NOMO-1 (cell line): Measurements from ENCODE around the gene TMOD2.

Source experiments
- DNase-seq, 2 experiments: peaks; one replicate each; lab custom pipeline; 2025; ENCODE audit not compliant: unreplicated experiment in 2 of 2; lab: John Stamatoyannopoulos, UW

TMOD2 gene

DNA sequence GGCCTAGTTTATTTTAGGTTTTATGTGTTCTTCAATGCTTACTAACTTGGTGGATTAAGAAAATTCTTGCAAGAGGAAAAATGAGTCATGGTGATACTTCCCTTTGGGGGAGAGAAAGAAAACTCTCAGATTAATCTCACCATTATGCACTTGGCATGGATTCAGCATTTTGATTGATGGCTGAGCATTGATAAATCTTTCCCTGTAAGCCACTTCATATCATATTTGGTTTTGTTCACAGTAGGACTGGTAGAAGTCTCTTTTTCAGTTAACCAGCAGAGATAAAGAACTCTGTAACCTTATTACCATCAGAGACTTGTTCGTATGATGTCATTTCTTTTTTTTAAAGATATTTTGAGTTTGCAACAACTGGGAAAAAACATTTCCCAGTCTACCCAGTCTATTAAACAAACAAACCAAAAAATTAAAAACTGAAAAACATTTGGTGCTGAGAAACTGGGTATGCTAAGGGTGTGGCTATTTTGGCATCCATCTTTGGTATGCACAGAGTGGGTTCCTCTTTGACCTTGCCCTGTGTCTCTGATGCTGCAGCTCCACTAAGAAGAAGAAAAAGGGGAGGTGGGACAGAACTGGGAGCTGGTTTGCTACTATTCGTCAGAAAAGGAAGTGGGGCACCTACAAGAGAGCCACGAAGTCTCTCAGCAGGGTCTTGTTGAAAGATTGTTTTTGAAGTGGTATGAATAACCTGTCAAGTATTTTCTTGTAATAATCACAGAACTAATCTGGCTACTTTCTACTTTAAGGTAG, 95.2 kb downstream of the TMOD2 start:
- DNase-seq, result peak; percentile 19 to 84

DNA sequence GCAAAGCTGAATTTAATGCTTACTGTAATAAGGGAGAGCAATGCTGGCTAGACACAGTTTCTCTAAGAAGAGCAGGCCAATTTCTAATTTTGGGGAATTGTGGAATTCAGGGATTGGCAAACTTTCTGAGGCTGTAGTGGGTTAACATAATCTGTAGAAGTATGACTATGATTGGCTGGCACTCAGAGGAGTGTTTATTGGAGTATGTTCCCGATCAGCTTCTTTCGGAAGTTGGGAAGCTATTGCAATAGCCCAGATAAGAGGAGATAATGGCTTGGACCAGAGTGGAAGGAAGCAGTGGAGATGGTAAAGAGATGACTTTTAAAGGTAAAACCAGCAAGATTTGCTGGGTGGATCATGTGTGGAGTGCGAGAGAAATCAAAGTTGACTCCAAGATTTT, 97.4 kb downstream of the TMOD2 start:
- no peak for DNase-seq

GRCh38 chr15:51849860-51850259, 98.5 kb downstream of the TMOD2 start:
- DNase-seq, result no peak

GRCh38 chr15:51853998-51854397, 102.6 kb downstream of the TMOD2 start:
- DNase-seq, result no peak

DNA sequence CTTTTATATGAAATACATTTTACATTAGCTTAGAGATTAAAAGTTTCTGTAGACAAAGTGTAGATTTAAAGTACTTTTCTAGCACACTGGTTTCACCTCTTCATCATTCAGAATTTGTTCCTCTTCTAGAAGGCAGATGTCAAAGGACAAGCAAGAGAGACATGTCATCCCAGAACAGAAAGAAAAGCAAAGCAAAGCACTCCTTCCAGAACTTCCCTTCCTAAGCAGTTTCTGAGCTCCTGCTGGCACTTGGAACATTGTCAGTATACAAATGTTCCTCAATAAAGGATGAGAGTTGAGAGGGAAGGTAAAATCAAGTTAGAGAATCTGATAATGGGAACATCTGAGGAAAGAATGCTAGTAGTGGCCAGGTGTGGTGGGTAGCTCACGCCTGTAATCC, 104.2 kb downstream of the TMOD2 start:
- DNase-seq, result no peak

DNA sequence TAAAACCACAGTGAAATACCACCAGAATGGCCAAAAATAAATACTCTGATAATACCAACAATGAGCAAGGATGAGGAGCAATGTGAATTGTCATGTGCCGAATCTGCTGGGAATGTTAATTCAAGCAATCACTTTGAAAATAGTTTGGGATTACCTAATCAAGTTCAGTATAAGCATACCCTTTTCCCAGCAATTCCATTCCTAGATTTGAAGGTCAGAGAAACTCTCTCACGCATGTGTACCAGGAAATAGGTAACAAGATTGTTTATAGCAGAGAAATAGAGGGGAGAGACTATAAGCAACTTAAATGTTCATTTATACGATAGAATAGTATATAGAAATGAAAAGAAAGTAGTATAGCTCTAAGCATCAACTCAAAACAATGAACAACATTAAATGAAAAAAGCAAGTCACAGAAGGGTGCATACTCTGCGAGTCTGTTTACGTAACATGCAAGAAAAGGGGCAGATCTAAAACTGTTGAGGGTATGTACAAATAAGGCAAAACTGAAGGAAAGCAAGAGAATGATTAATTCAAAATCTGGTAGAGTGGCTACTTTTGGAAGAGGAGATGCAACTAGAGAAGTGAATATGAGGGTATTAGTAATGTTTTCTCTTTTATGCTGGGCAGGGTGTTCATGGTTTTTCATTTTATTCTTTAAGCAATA, 105.5 kb downstream of the TMOD2 start:
- no peak for DNase-seq

- peak in 1 of 2 experiments; percentile 14 for DNase-seq
Observed at GRCh38 chr15:51861557-51862359, 110.4 kb downstream of the TMOD2 start.

DNA sequence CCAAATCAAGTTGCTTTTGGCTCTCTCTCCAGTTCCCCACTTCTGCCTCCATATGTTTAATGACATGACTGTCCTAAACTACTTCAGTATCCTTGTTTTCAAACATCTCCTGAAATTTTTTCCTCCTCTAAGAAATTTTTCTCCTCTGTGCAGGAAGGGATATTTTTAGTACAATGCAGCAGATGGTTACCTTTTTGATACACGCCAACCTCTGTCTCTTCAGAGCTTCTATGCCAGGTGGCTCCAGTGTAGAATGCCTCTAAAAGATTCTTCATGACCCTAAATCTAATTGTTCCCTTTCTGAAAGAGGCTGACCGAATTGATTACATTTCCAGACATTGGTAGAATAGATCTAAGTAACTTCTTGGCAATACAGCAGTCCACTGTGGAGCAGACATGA, 111.7 kb downstream of the TMOD2 start:
- no peak for DNase-seq

GRCh38 chr15:51864408-51865056, 113.1 kb downstream of the TMOD2 start:
- DNase-seq, result no peak

DNA sequence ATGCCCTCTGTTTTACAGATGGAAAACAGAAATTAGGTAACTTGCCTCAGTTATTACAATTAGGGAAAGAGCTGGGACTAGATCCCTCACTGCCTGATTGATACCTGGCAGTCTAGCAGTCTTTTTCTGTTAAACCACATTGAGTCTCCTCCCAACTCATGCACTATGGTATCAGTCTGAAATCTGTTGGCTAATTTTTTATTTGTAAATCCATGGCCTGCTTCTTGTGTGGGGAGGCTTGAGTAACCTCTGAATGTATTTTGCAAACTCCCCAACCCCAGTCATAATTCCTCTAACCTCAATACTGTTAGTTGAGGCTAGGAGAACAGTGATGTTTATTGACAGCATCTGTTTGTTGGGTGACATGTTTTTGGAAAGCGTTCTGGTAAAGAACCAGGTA, 113.9 kb downstream of the TMOD2 start:
- DNase-seq, result no peak
